ENCODE measurements around the gene CPO. TPM values are rescaled to one million over a fixed set of nuclear protein-coding genes. Genes with fewer than 3 reads are reported as not detected.
A peak's percentile ranks its signal among the peaks of the same experiment; 100 is the strongest.

The CPO gene
- total RNA-seq, 4 donors from 2014 or later: 0.39 to 2.2 (median 0.63) TPM; not detected in 1

DNA sequence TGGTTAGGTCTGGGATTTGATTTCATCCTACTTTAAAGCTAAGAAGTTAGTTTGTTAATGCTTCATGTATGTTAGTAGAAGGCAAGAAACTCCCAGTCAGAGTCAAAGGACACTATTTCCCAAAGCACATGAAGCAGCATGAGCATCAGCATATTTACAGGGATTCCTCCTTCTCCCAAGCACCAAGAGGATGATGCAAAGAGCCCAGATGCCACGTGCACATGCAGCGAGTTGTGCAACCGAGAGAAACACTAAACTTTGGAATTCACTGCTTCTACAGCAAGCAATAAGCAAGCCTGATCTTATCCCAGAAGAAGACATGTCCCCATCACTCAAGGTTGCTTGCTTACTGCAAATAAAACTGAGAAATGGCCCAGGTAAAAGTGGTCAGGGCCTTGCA is 32.5 kb downstream of the CPO start:
- WGBS, 2 donors: 68 to 82% methylated on average over 3 of the region's 3 CpGs
- H3K4me1 ChIP-seq: peaks cover 0 to 38% (median 8%) of the 10 kb centered on the region in 4 donors
- no peaks in the 10 kb centered on the region for H3K36me3 ChIP-seq
- peak; percentile 44 to 75 for DNase-seq (ENCODE audit: low spot score in 2 of 2)
- no peaks in the 10 kb centered on the region for H3K9me3 ChIP-seq
- no peak overlapping the region for H3K4me3 ChIP-seq
- TF ChIP-seq, protein P1, sequence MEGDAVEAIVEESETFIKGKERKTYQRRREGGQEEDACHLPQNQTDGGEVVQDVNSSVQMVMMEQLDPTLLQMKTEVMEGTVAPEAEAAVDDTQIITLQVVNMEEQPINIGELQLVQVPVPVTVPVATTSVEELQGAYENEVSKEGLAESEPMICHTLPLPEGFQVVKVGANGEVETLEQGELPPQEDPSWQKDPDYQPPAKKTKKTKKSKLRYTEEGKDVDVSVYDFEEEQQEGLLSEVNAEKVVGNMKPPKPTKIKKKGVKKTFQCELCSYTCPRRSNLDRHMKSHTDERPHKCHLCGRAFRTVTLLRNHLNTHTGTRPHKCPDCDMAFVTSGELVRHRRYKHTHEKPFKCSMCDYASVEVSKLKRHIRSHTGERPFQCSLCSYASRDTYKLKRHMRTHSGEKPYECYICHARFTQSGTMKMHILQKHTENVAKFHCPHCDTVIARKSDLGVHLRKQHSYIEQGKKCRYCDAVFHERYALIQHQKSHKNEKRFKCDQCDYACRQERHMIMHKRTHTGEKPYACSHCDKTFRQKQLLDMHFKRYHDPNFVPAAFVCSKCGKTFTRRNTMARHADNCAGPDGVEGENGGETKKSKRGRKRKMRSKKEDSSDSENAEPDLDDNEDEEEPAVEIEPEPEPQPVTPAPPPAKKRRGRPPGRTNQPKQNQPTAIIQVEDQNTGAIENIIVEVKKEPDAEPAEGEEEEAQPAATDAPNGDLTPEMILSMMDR (IDR thresholded peaks at IDR 0.05): no peak
- peak in 1 of 2 donors; percentile 78 for TF ChIP-seq EP300 (IDR thresholded peaks at IDR 0.05)
- peak overlapping the region in 2 of 4 donors; percentile 57 to 60 for H3K27ac ChIP-seq
- H3K27me3 ChIP-seq: no peaks in the 10 kb centered on the region

DNA sequence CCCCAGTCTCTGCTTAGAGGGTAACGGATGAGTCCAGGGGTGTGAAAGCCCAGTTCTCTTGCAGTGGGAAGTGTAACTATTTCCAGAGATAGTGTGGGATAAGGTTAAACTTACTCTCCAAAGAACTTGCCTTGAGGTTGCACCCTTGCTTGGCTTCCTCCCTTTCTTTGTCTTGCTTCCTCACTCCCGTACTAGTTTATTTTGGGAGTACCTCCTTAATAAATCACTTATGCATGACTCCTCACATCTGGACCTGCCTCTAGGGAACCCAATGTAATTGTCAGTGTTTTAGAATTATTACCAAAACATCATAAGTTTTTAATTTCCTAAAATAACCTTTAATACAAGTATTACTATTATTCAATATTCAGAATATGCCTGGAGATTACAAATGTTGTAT is 35.2 kb downstream of the CPO start:
- Histone ChIP-seq H3K27me3 (no peaks in the 10 kb centered on the region), H3K27ac (no peak overlapping the region), H3K36me3 (no peaks in the 10 kb centered on the region), H3K4me3 (no peak overlapping the region), H3K9me3 (no peaks in the 10 kb centered on the region), H3K4me1 (peaks cover 0 to 24% (median 5%) of the 10 kb centered on the region in 4 donors)
- no peak for DNase-seq (ENCODE audit: low spot score in 2 of 2)
- TF ChIP-seq EP300 (IDR thresholded peaks at IDR 0.05): no peak
- TF ChIP-seq POLR2A (IDR thresholded peaks at IDR 0.05): no peak
- TF ChIP-seq, protein P1 (IDR thresholded peaks at IDR 0.05): no peak
- 45 to 61% methylated on average over 2 of the region's 2 CpGs for WGBS, 2 donors

DNA sequence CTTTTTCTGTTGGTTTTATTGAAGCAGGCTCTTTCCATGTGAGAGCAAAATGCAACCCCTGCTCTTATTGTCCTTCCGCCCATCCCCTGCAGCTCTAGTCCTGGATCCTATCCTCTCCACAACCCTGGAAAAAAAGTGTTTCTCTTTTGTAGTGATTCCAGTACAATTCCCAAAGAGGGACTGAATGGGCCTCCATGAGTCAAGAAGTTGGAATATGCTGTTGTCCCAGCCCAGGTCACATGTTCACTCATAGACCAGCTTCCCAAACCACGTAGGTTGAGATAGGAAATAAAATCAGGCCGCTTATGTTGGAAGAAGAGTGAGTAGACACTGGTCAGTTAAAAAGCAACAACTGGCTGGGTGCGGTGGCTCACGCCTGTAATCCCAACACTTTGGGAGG is 39.4 kb downstream of the CPO start:
- 70 to 73% methylated on average over 5 of the region's 5 CpGs for WGBS, 2 donors
- Histone ChIP-seq H3K4me1 (peaks cover 3 to 30% (median 12%) of the 10 kb centered on the region in 4 donors), H3K27me3 (no peaks in the 10 kb centered on the region), H3K9me3 (no peaks in the 10 kb centered on the region), H3K27ac (peak overlapping the region in 1 of 4 donors; percentile 13), H3K36me3 (no peaks in the 10 kb centered on the region), H3K4me3 (no peak overlapping the region)
- TF ChIP-seq, protein P1 (IDR thresholded peaks at IDR 0.05): no peak
- TF ChIP-seq EP300 (IDR thresholded peaks at IDR 0.05) (no peak), POLR2A (IDR thresholded peaks at IDR 0.05) (no peak)
- DNase-seq (ENCODE audit: low spot score in 2 of 2): no peak

DNA sequence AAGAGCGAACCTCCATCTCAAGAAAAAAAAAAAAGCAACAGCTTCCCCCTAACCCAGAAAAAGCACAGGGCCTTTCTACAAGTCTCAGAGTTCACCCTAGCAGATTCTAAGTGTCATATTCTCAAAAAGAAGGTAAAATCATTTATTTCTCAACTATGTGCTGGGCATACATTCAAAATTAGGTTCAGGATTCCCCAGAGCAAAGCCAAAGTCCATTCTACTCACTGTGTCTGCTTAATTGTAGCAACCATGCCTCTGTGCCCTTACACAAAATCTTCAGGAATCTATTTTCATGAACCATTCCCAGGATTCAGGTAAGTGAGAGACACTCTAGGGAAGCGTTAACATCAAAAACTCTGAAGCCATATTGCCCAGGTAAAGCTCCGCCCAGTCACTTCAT is 40.0 kb downstream of the CPO start:
- no peaks in the 10 kb centered on the region for H3K27me3 ChIP-seq
- WGBS, 2 donors: 93 to 95% methylated on average over 3 of the region's 3 CpGs
- no peak for DNase-seq (ENCODE audit: low spot score in 2 of 2)
- H3K27ac ChIP-seq: no peak overlapping the region
- no peaks in the 10 kb centered on the region for H3K36me3 ChIP-seq
- peaks cover 3 to 31% (median 13%) of the 10 kb centered on the region in 4 donors for H3K4me1 ChIP-seq
- no peak overlapping the region for H3K4me3 ChIP-seq
- no peaks in the 10 kb centered on the region for H3K9me3 ChIP-seq
- no peak for TF ChIP-seq POLR2A (IDR thresholded peaks at IDR 0.05)
- TF ChIP-seq EP300 (IDR thresholded peaks at IDR 0.05): no peak
- TF ChIP-seq, protein P1 (IDR thresholded peaks at IDR 0.05): no peak

DNA sequence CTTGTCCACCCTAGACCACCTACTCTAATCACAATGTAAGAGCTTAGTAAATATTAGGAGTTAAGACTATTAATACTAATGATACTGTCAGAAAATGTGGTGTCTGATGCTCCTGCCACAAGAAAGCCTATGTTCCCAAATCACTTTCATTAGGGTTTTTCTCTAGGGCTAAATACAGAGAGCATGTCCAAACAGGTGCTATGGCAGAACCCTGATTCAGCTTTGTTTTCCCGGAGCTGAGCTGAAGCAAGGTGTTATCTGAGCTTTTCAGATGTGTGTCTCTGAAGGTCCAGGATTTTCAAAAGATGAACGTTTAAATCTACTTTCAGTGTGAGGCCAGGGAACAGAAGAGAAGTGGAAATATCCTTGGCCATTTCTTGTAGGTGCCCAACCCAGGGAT is 40.6 kb downstream of the CPO start:
- H3K36me3 ChIP-seq: no peaks in the 10 kb centered on the region
- peaks cover 3 to 28% (median 13%) of the 10 kb centered on the region in 4 donors for H3K4me1 ChIP-seq
- no peak for DNase-seq (ENCODE audit: low spot score in 2 of 2)
- H3K4me3 ChIP-seq: no peak overlapping the region
- no peak overlapping the region for H3K27ac ChIP-seq
- 60 to 71% methylated on average over 2 of the region's 2 CpGs for WGBS, 2 donors
- no peaks in the 10 kb centered on the region for H3K27me3 ChIP-seq
- H3K9me3 ChIP-seq: no peaks in the 10 kb centered on the region
- TF ChIP-seq POLR2A (IDR thresholded peaks at IDR 0.05) (no peak), EP300 (IDR thresholded peaks at IDR 0.05) (no peak)
- TF ChIP-seq, protein P1 (IDR thresholded peaks at IDR 0.05): no peak

Data from tibial nerve (tissue), 4 donors.